Neuronal stem cell (in vitro differentiated cells): ENCODE results near the gene CAMTA1.

Experiments used
- DNase-seq: peaks from one replicate; pipeline ENCODE4 v3.0.0-alpha.2; 2013; ENCODE audit warnings: low spot score
- H2AFZ ChIP-seq: one replicate; pipeline ENCODE4 v1.6.1; 2013; ENCODE audit warnings: mild to moderate bottlenecking, low read length, inconsistent platforms
- H2AK5ac ChIP-seq: 2 replicates; pipeline ENCODE4 v1.6.1; 2013; ENCODE audit warnings: low read depth, mild to moderate bottlenecking, inconsistent platforms, low read length, moderate library complexity, mixed read lengths
- H2BK120ac ChIP-seq: 2 replicates; pipeline ENCODE4 v1.6.1; 2013; ENCODE audit warnings: low read depth, mild to moderate bottlenecking, inconsistent platforms, low read length, moderate library complexity, mixed read lengths
- H2BK12ac ChIP-seq: one replicate; pipeline ENCODE4 v1.6.1; 2013; ENCODE audit warnings: low read length, inconsistent platforms
- H2BK15ac ChIP-seq: 2 replicates; pipeline ENCODE4 v1.6.1; 2013; ENCODE audit warnings: mild to moderate bottlenecking, low read length, inconsistent platforms, mixed read lengths
- H2BK5ac ChIP-seq: one replicate; pipeline ENCODE4 v1.6.1; 2013; ENCODE audit warnings: inconsistent platforms, mild to moderate bottlenecking, low read length, moderate library complexity
- H3K14ac ChIP-seq: one replicate; pipeline ENCODE4 v1.6.1; 2013; ENCODE audit warnings: low read length, inconsistent platforms
- H3K18ac ChIP-seq: 2 replicates; pipeline ENCODE4 v1.6.1; 2013; ENCODE audit warnings: low read length, inconsistent platforms
- H3K23ac ChIP-seq: 2 replicates; pipeline ENCODE4 v1.6.1; 2013; ENCODE audit warnings: low read depth, mild to moderate bottlenecking, mixed read lengths, low read length, inconsistent platforms; ENCODE audit not compliant: poor library complexity
- H3K27ac ChIP-seq: replicated peaks from 3 replicates; pipeline ENCODE4 v1.5.1; 2013; ENCODE audit warnings: low read length, inconsistent platforms
- H3K27me3 ChIP-seq, 3 experiments: 2 replicates each; pipeline ENCODE4 v1.6.1; 2013; ENCODE audit warnings: low read length in 3 of 3, mild to moderate bottlenecking in 2 of 3, inconsistent platforms in 1 of 3, low read depth in 1 of 3, mixed read lengths in 1 of 3, moderate library complexity in 1 of 3; ENCODE audit not compliant: control insufficient read depth in 3 of 3, insufficient read depth in 3 of 3
- H3K36me3 ChIP-seq, 2 donors: replicated peaks in 1 of 2; 2 replicates each; pipeline ENCODE4 v1.6.1; 2013; ENCODE audit warnings: low read length in 2 of 2; ENCODE audit not compliant: control insufficient read depth in 2 of 2, insufficient read depth in 2 of 2
- H3K4ac ChIP-seq: 2 replicates; pipeline ENCODE4 v1.6.1; 2013; ENCODE audit warnings: inconsistent platforms, mild to moderate bottlenecking, low read length, moderate library complexity
- H3K4me1 ChIP-seq, 2 donors: 1 replicate in 1 of 2; 2 replicates in 1 of 2; pipeline ENCODE4 v1.6.1; 2013; ENCODE audit warnings: low read length in 2 of 2, low read depth in 1 of 2; ENCODE audit not compliant: control insufficient read depth in 2 of 2, insufficient read depth in 1 of 2
- H3K4me2 ChIP-seq: one replicate; pipeline ENCODE4 v1.6.1; 2013; ENCODE audit warnings: mild to moderate bottlenecking, low read length, inconsistent platforms; ENCODE audit not compliant: insufficient read depth, poor library complexity, severe bottlenecking
- H3K4me3 ChIP-seq, 2 donors: 2 replicates each; pipeline ENCODE4 v1.5.1; 2013; ENCODE audit warnings: low read length in 2 of 2, mild to moderate bottlenecking in 2 of 2, inconsistent platforms in 1 of 2, moderate library complexity in 1 of 2
- H3K79me1 ChIP-seq: one replicate; pipeline ENCODE4 v1.6.1; 2013; ENCODE audit warnings: low read depth, mild to moderate bottlenecking, inconsistent platforms, low read length, moderate library complexity
- H3K9ac ChIP-seq: one replicate; pipeline ENCODE4 v1.6.1; 2013; ENCODE audit warnings: mild to moderate bottlenecking, low read depth, low read length, inconsistent platforms; ENCODE audit not compliant: poor library complexity
- H3K9me3 ChIP-seq, 2 donors: replicated peaks in 1 of 2; 2 replicates each; pipeline versions ENCODE3 to v1.6.1; 2013; ENCODE audit warnings: low read length in 2 of 2, mild to moderate bottlenecking in 2 of 2, inconsistent platforms in 1 of 2, low read depth in 1 of 2, mixed read lengths in 1 of 2, moderate library complexity in 1 of 2; ENCODE audit not compliant: control insufficient read depth in 2 of 2, insufficient read depth in 1 of 2
- H4K8ac ChIP-seq: one replicate; pipeline ENCODE4 v1.6.1; 2013; ENCODE audit warnings: low read depth, mild to moderate bottlenecking, inconsistent platforms, low read length, moderate library complexity
- H4K91ac ChIP-seq: one replicate; pipeline ENCODE4 v1.6.1; 2013; ENCODE audit warnings: low read length, low read depth, mild to moderate bottlenecking, inconsistent platforms; ENCODE audit not compliant: poor library complexity
- WGBS, 2 donors: extraction: QIAGEN DNeasy Blood & Tissue Kit; methylation state at CpG; one replicate each; pipeline ENCODE4 v1.1.7; 2013; ENCODE audit warnings: missing lambda C conversion rate in 2 of 2, mixed read lengths in 1 of 2; ENCODE audit not compliant: insufficient read length in 2 of 2, insufficient replicate concordance in 1 of 2; ENCODE audit errors: extremely low coverage in 2 of 2; 5-methylcytosine and 5-hydroxymethylcytosine counted together

The CAMTA1 gene

GRCh38 chr1:7333620-7334019 is 548.4 kb downstream of the CAMTA1 start:
- Histone ChIP-seq H2BK12ac (no peak overlapping the region), H2BK120ac (no peak overlapping the region), H2BK5ac (no peak overlapping the region), H3K79me1 (no peaks in the 10 kb centered on the region), H3K9ac (no peak overlapping the region), H4K8ac (no peak overlapping the region), H4K91ac (no peak overlapping the region), H3K4ac (no peak overlapping the region), H3K14ac (no peak overlapping the region), H2BK15ac (no peak overlapping the region), H3K4me2 (no peak overlapping the region), H3K4me3 (no peak overlapping the region), H3K23ac (no peak overlapping the region), H2AK5ac (no peak overlapping the region), H3K9me3 (peaks cover 0 to 2% of the 10 kb centered on the region in 2 donors), H3K27me3 (peaks cover 0 to 4% (median 0%) of the 10 kb centered on the region in 3 experiments), H3K36me3 (no peaks in the 10 kb centered on the region), H3K27ac (no peak overlapping the region), H3K4me1 (no peaks in the 10 kb centered on the region), H3K18ac (no peak overlapping the region), H2AFZ (no peak overlapping the region)
- DNase-seq = no peak
- WGBS, 2 donors = no CpG with 5 or more reads among the region's 8 CpGs

- Histone ChIP-seq H2BK120ac (peak overlapping the region; percentile 17), H2BK12ac (no peak overlapping the region), H3K14ac (no peak overlapping the region), H3K9ac (no peak overlapping the region), H3K27me3 (peaks cover 0 to 4% (median 0%) of the 10 kb centered on the region in 3 experiments), H3K4me3 (no peak overlapping the region), H2BK15ac (no peak overlapping the region), H3K4ac (no peak overlapping the region), H3K79me1 (no peaks in the 10 kb centered on the region), H3K27ac (no peak overlapping the region), H2BK5ac (no peak overlapping the region), H4K8ac (no peak overlapping the region), H4K91ac (no peak overlapping the region), H3K36me3 (no peaks in the 10 kb centered on the region), H3K4me2 (no peak overlapping the region), H3K4me1 (no peaks in the 10 kb centered on the region), H3K9me3 (peaks cover 0 to 2% of the 10 kb centered on the region in 2 donors), H2AFZ (no peak overlapping the region), H2AK5ac (no peak overlapping the region), H3K23ac (no peak overlapping the region), H3K18ac (no peak overlapping the region)
- DNase-seq = no peak
- WGBS, 2 donors = no CpG with 5 or more reads among the region's 10 CpGs
Measured at GRCh38 chr1:7334475-7335035, 549.3 kb downstream of the CAMTA1 start.

GRCh38 chr1:7335224-7335879 is 550.1 kb downstream of the CAMTA1 start:
- no CpG with 5 or more reads among the region's 13 CpGs for WGBS, 2 donors

DNA sequence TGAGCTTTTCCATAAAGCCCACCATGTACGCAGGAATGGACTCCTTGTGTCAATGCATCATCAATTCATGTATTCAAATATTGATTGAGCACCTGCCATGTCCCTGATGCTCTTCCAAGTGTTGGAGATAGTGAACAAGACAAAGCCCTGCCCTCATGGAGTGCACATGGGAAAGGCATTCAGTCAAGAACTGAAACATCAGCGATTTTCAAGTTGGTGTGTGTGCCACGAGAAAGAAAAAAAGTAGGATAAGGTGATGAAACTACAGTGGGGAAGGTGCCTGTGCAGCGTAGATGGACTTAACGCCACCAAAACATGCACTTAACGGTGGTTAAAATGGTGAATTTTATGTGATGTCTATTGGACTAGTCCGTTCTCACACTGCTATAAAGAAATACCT is 553.2 kb downstream of the CAMTA1 start:
- H3K18ac ChIP-seq = no peak overlapping the region
- peaks cover 0 to 2% of the 10 kb centered on the region in 2 donors for H3K9me3 ChIP-seq
- no peak overlapping the region for H2BK15ac ChIP-seq
- no peak overlapping the region for H3K4me2 ChIP-seq
- H3K79me1 ChIP-seq = no peaks in the 10 kb centered on the region
- H3K14ac ChIP-seq = no peak overlapping the region
- H2BK5ac ChIP-seq = no peak overlapping the region
- no peak overlapping the region for H2BK120ac ChIP-seq
- no peak overlapping the region for H3K27ac ChIP-seq
- WGBS, 2 donors = no CpG with 5 or more reads among the region's 7 CpGs
- H3K36me3 ChIP-seq = no peaks in the 10 kb centered on the region
- no peak for DNase-seq
- no peak overlapping the region for H2AK5ac ChIP-seq
- H3K23ac ChIP-seq = no peak overlapping the region
- H4K8ac ChIP-seq = no peak overlapping the region
- H3K27me3 ChIP-seq = no peaks in the 10 kb centered on the region
- H3K9ac ChIP-seq = no peak overlapping the region
- H3K4me1 ChIP-seq = no peaks in the 10 kb centered on the region
- no peak overlapping the region for H2BK12ac ChIP-seq
- H3K4ac ChIP-seq = no peak overlapping the region
- H3K4me3 ChIP-seq = no peak overlapping the region
- H4K91ac ChIP-seq = no peak overlapping the region
- no peak overlapping the region for H2AFZ ChIP-seq

More at GRCh38 chr1:7335224-7335879, 550.1 kb downstream of the CAMTA1 start:
- H3K79me1 ChIP-seq = no peaks in the 10 kb centered on the region
- no peak overlapping the region for H2BK120ac ChIP-seq
- H3K14ac ChIP-seq = no peak overlapping the region
- DNase-seq = no peak
- no peaks in the 10 kb centered on the region for H3K36me3 ChIP-seq
- H3K4me1 ChIP-seq = no peaks in the 10 kb centered on the region
- no peak overlapping the region for H2BK12ac ChIP-seq
- H3K4me3 ChIP-seq = no peak overlapping the region
- no peak overlapping the region for H3K23ac ChIP-seq
- H3K9ac ChIP-seq = no peak overlapping the region
- no peak overlapping the region for H3K27ac ChIP-seq
- H2BK5ac ChIP-seq = no peak overlapping the region
- H3K27me3 ChIP-seq = peaks cover 0 to 4% (median 0%) of the 10 kb centered on the region in 3 experiments
- no peak overlapping the region for H2AFZ ChIP-seq
- H3K18ac ChIP-seq = no peak overlapping the region
- H2BK15ac ChIP-seq = no peak overlapping the region
- H3K4ac ChIP-seq = no peak overlapping the region
- no peak overlapping the region for H3K4me2 ChIP-seq
- H4K8ac ChIP-seq = no peak overlapping the region
- no peak overlapping the region for H4K91ac ChIP-seq
- H2AK5ac ChIP-seq = no peak overlapping the region
- peaks cover 0 to 2% of the 10 kb centered on the region in 2 donors for H3K9me3 ChIP-seq
